Osteoblast (primary cell): ENCODE results near the gene SPOP. TPM values are rescaled to one million over a fixed set of nuclear protein-coding genes. Genes with fewer than 3 reads are reported as not detected.

Experiments
- DNase-seq: peaks from one replicate; pipeline ENCODE4 v3.0.0; 2011; ENCODE audit warnings: low spot score, mixed read lengths; ENCODE audit not compliant: insufficient read length; ENCODE audit errors: missing footprints
- H2AFZ ChIP-seq: 2 replicates; pipeline ENCODE4 v1.6.0; 2011; ENCODE audit warnings: mild to moderate bottlenecking, low read length
- H3K27ac ChIP-seq: 2 replicates; pipeline ENCODE4 v1.5.1; 2011; ENCODE audit warnings: mild to moderate bottlenecking, low read depth, low read length, moderate library complexity
- H3K27me3 ChIP-seq: 2 replicates; pipeline ENCODE4 v1.6.0; 2012; ENCODE audit warnings: mild to moderate bottlenecking, control low read depth, inconsistent platforms, low read length, moderate library complexity; ENCODE audit not compliant: insufficient read depth
- H3K36me3 ChIP-seq: 2 replicates; pipeline ENCODE4 v1.5.1; 2011; ENCODE audit warnings: mild to moderate bottlenecking, low read length, control low read depth, moderate library complexity; ENCODE audit not compliant: insufficient read depth
- H3K4me1 ChIP-seq: 2 replicates; pipeline ENCODE4 v1.5.1; 2011; ENCODE audit warnings: mild to moderate bottlenecking, low read length, control low read depth, moderate library complexity; ENCODE audit not compliant: insufficient read depth
- H3K4me2 ChIP-seq: 2 replicates; pipeline ENCODE4 v1.6.0; 2011; ENCODE audit warnings: mild to moderate bottlenecking, low read length; ENCODE audit not compliant: insufficient read depth
- H3K4me3 ChIP-seq: fragments of 200-600 bp; sonication (generic); 3 replicates; pipeline ENCODE4 v1.5.1; 2012; ENCODE audit warnings: mild to moderate bottlenecking, low read length, inconsistent platforms; ENCODE audit not compliant: insufficient read depth
- H3K79me2 ChIP-seq: 2 replicates; pipeline ENCODE4 v1.6.0; 2012; ENCODE audit warnings: mild to moderate bottlenecking, low read length, control low read depth, inconsistent platforms; ENCODE audit not compliant: insufficient read depth
- H3K9me3 ChIP-seq: 2 replicates; pipeline ENCODE4 v1.5.1; 2011; ENCODE audit warnings: low read depth, low read length, control low read depth
- H4K20me1 ChIP-seq: 2 replicates; pipeline ENCODE4 v1.6.0; 2012; ENCODE audit warnings: mild to moderate bottlenecking, low read length, control low read depth; ENCODE audit not compliant: insufficient read depth
- CTCF ChIP-seq: IDR thresholded peaks from 2 replicates; pipeline ENCODE4 v1.5.1; 2011; ENCODE audit warnings: mild to moderate bottlenecking, low read depth, low read length, moderate library complexity; ENCODE audit errors: extremely low read depth
- total RNA-seq: library from RNA; depleted of rRNA; stranded (reverse); fragments of >200 nt; gene quantifications from 2 replicates; pipeline ENCODE4 v1.2.3, GENCODE V29; 2012

Gene SPOP
- total RNA-seq, 1 donor, result 55.7 TPM

DNA sequence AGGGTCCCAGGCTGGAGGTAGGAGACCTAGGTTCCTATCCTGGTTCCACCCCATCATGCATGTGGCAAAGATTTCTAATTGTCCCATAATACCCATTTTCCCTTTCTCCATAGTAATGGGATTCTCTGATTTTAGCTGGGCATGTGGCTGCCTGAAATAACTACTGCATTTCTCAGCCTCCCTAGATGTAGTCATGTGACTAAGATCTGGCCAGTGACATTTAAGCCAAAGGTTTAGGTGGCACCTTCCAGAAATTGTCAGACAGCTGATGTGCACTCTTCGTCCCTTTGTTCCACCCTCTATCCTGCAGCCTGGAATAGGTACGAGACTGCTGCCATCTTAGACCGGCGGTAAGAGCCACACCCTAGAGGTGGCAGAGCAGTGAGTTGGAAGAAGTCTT, 94.0 kb downstream of the SPOP start:
- no peaks in the 10 kb centered on the region for H3K27me3 ChIP-seq
- H3K36me3 ChIP-seq, result no peaks in the 10 kb centered on the region
- no peak overlapping the region for H3K4me2 ChIP-seq
- no peak for TF ChIP-seq CTCF
- no peak overlapping the region for H3K4me3 ChIP-seq
- peak; percentile 85 for DNase-seq
- no peak overlapping the region for H2AFZ ChIP-seq
- no peaks in the 10 kb centered on the region for H3K79me2 ChIP-seq
- no peaks in the 10 kb centered on the region for H4K20me1 ChIP-seq
- no peak overlapping the region for H3K27ac ChIP-seq
- H3K4me1 ChIP-seq, result peaks cover 19% of the 10 kb centered on the region
- H3K9me3 ChIP-seq, result no peaks in the 10 kb centered on the region

DNA sequence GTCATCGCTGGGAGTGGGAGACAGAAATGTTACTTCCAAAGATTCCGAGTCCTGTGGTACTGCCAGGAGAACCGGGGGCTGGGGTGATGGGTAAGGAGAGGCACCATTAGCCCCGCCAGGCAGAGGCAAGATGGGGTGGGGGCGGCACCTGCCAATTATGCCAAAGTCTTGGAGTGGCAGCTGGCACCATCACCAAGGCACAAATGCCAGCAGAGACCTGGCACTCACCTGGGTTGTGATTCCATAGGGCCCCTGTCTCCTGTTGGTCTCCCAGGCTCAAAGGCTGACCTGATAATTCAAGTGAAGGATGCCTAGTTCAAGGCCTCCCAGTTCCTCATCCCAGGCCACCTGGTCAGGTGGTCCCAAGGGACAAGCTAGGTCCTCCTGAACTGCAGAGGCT, 94.7 kb downstream of the SPOP start:
- no peaks in the 10 kb centered on the region for H3K36me3 ChIP-seq
- H2AFZ ChIP-seq, result no peak overlapping the region
- H3K27me3 ChIP-seq, result peaks cover 3% of the 10 kb centered on the region
- no peaks in the 10 kb centered on the region for H3K79me2 ChIP-seq
- peaks cover 12% of the 10 kb centered on the region for H3K4me1 ChIP-seq
- no peak overlapping the region for H3K27ac ChIP-seq
- no peak for DNase-seq
- H3K9me3 ChIP-seq, result no peaks in the 10 kb centered on the region
- H3K4me3 ChIP-seq, result no peak overlapping the region
- H3K4me2 ChIP-seq, result no peak overlapping the region
- no peak for TF ChIP-seq CTCF
- H4K20me1 ChIP-seq, result no peaks in the 10 kb centered on the region

DNA sequence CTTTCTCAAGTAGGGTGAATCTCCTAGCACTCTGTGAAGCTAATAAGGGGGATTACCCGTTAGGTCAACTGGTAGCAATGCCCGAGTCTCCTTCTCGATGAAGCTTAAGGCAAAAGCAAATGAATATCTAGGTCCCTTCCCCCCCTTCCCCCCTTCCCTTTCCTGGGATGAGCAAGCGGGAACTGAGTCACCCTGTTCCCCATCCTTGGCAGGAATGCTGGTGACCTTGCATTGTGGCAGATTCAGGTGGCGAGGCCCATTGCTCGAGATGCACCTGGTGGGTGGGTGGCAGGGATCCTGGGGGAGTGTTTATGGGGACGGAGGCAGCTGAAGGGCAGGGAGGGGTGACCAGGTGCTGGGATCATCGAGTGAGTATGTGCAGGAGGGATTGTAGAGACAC, 95.1 kb downstream of the SPOP start:
- Histone ChIP-seq H3K4me2 (no peak overlapping the region), H3K36me3 (no peaks in the 10 kb centered on the region), H3K4me1 (peaks cover 10% of the 10 kb centered on the region), H4K20me1 (no peaks in the 10 kb centered on the region), H3K4me3 (no peak overlapping the region), H2AFZ (no peak overlapping the region), H3K27me3 (peaks cover 6% of the 10 kb centered on the region), H3K79me2 (no peaks in the 10 kb centered on the region), H3K27ac (no peak overlapping the region), H3K9me3 (no peaks in the 10 kb centered on the region)
- no peak for TF ChIP-seq CTCF
- DNase-seq, result peak; percentile 93

GRCh38 chr17:49582055-49582722, 95.7 kb downstream of the SPOP start:
- Histone ChIP-seq H3K4me2 (no peak overlapping the region), H3K79me2 (no peaks in the 10 kb centered on the region), H3K27ac (no peak overlapping the region), H3K27me3 (peaks cover 12% of the 10 kb centered on the region), H3K4me3 (no peak overlapping the region), H3K36me3 (no peaks in the 10 kb centered on the region), H3K9me3 (no peaks in the 10 kb centered on the region), H3K4me1 (peaks cover 13% of the 10 kb centered on the region), H2AFZ (no peak overlapping the region), H4K20me1 (no peaks in the 10 kb centered on the region)
- no peak for TF ChIP-seq CTCF
- peak; percentile 75 for DNase-seq
